NOMO-1 treated with dmso at 0.1 percent for 144 hours (cell line): ENCODE data around the gene RCSD1.

Source experiments
- DNase-seq: peaks from one replicate; lab custom pipeline; 2025; ENCODE audit not compliant: unreplicated experiment; lab: John Stamatoyannopoulos, UW

Gene RCSD1

GRCh38 chr1:167663002-167663772 lies 33.2 kb downstream of the RCSD1 start:
- no peak for DNase-seq

GRCh38 chr1:167665469-167665868 lies 35.4 kb downstream of the RCSD1 start:
- no peak for DNase-seq

GRCh38 chr1:167666416-167666815 lies 36.4 kb downstream of the RCSD1 start:
- DNase-seq: no peak

- no peak for DNase-seq
Observed at GRCh38 chr1:167667536-167667935, 37.5 kb downstream of the RCSD1 start.

- DNase-seq: peak; percentile 35
Observed at GRCh38 chr1:167668108-167668507, 38.1 kb downstream of the RCSD1 start.

- DNase-seq: no peak
Observed at GRCh38 chr1:167669209-167670124, 39.4 kb downstream of the RCSD1 start.

GRCh38 chr1:167670563-167670962 lies 40.5 kb downstream of the RCSD1 start:
- DNase-seq: no peak

- no peak for DNase-seq
Observed at GRCh38 chr1:167671727-167672511, 41.9 kb downstream of the RCSD1 start.

GRCh38 chr1:167672831-167673230 lies 42.8 kb downstream of the RCSD1 start:
- no peak for DNase-seq

GRCh38 chr1:167673265-167673664 lies 43.2 kb downstream of the RCSD1 start:
- DNase-seq: no peak

GRCh38 chr1:167674156-167674555 lies 44.1 kb downstream of the RCSD1 start:
- no peak for DNase-seq

GRCh38 chr1:167675440-167675839 lies 45.4 kb downstream of the RCSD1 start:
- no peak for DNase-seq

GRCh38 chr1:167676205-167676915 lies 46.3 kb downstream of the RCSD1 start:
- DNase-seq: no peak

- no peak for DNase-seq
Observed at GRCh38 chr1:167676916-167677848, 47.1 kb downstream of the RCSD1 start.

- DNase-seq: no peak
Observed at GRCh38 chr1:167678422-167678821, 48.4 kb downstream of the RCSD1 start.

- DNase-seq: no peak
Observed at GRCh38 chr1:167678838-167679237, 48.8 kb downstream of the RCSD1 start.

GRCh38 chr1:167679714-167680113 lies 49.7 kb downstream of the RCSD1 start:
- no peak for DNase-seq

- DNase-seq: no peak
Observed at GRCh38 chr1:167681024-167681423, 51.0 kb downstream of the RCSD1 start.

GRCh38 chr1:167681451-167682098 lies 51.5 kb downstream of the RCSD1 start:
- no peak for DNase-seq
